OCI-LY3 (cell line): ENCODE results near the gene SHROOM3.

ENCODE experiments used
- EZH2phosphoT487 ChIP-seq: fragments of 200-600 bp; shearing (Covaris generic); IDR thresholded peaks from 2 replicates; pipeline ENCODE4 v1.6.1; 2018; ENCODE audit warnings: antibody characterized with exemption, mixed run types, low read depth
- TF ChIP-seq, protein P1 (sequence below): fragments of 200-600, 300-600 bp; sonication (generic); IDR thresholded peaks from 2 replicates; pipeline ENCODE4 v1.5.1; 2014; ENCODE audit warnings: antibody characterized with exemption, low read length, low read depth

DNA sequence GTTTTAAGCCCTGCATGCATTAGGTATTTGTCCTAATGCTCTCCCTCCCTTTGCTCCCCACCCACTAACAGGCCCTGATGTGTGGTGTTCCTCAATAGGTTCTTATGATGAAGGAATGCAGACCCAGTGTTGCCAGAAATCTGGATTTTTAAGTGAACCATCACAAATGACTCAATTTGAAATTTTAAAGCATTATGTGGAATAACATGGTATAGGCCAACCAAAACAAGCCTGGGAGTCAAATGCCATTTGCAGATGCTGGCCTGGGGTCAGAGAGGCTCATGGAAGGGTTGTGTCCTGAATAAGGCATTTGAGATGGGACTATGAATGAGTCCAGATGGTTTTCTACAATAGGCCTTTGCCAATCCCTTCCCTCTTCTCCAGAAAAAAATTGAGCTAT lies 179.6 kb downstream of the SHROOM3 start:
- TF ChIP-seq, protein P1, sequence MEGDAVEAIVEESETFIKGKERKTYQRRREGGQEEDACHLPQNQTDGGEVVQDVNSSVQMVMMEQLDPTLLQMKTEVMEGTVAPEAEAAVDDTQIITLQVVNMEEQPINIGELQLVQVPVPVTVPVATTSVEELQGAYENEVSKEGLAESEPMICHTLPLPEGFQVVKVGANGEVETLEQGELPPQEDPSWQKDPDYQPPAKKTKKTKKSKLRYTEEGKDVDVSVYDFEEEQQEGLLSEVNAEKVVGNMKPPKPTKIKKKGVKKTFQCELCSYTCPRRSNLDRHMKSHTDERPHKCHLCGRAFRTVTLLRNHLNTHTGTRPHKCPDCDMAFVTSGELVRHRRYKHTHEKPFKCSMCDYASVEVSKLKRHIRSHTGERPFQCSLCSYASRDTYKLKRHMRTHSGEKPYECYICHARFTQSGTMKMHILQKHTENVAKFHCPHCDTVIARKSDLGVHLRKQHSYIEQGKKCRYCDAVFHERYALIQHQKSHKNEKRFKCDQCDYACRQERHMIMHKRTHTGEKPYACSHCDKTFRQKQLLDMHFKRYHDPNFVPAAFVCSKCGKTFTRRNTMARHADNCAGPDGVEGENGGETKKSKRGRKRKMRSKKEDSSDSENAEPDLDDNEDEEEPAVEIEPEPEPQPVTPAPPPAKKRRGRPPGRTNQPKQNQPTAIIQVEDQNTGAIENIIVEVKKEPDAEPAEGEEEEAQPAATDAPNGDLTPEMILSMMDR: no peak
- TF ChIP-seq EZH2phosphoT487: no peak
